ENCODE measurements around the gene ACIN1. TPM values are rescaled to one million over a fixed set of nuclear protein-coding genes. Genes with fewer than 3 reads are reported as not detected.

The ACIN1 gene
- total and polyA plus RNA-seq, 2 experiments from 2014 or later = 76.1 to 172 TPM

GRCh38 chr14:23130871-23131270 lies 35.9 kb upstream of the ACIN1 start:
- no peak overlapping the region for H3K27ac ChIP-seq (ENCODE audit: low read depth)
- H3K9me2 ChIP-seq (ENCODE audit: insufficient read depth) = no peaks in the 10 kb centered on the region
- Mint-ChIP-seq H3K27ac (no peak overlapping the region), H3K36me3 (ENCODE audit: low read depth) (peaks cover 56% of the 10 kb centered on the region), H3K27me3 (ENCODE audit: insufficient read depth, low read depth, poor library complexity) (peaks cover under 1% of the 10 kb centered on the region), H3K4me3 (no peak overlapping the region), H3K9me3 (no peaks in the 10 kb centered on the region), H3K4me1 (peaks cover 4% of the 10 kb centered on the region)
- TF ChIP-seq ZNF114 (CRISPR knock-in tag; IDR thresholded peaks at IDR 0.05) = no peak
- no peak for TF ChIP-seq EZH2 (IDR thresholded peaks at IDR 0.05; ENCODE audit: low read depth, unreplicated experiment)
- TF ChIP-seq ZNF331 (CRISPR knock-in tag; IDR thresholded peaks at IDR 0.05; ENCODE audit: low read depth) = no peak
- TF ChIP-seq NANOG (IDR thresholded peaks at IDR 0.05; ENCODE audit: borderline replicate concordance) = no peak
- TF ChIP-seq EZH2phosphoT487 (IDR thresholded peaks at IDR 0.05; ENCODE audit: unreplicated experiment) = no peak
- no peak for TF ChIP-seq STAT1 (IDR thresholded peaks at IDR 0.05; ENCODE audit: unreplicated experiment)
- no peak overlapping the region for H3K4me3 ChIP-seq
- no peak overlapping the region for H3K4me2 ChIP-seq
- H4K20me1 ChIP-seq (replicated peaks; ENCODE audit: insufficient read depth) = no peaks in the 10 kb centered on the region; the same call in 1 of the 2 replicates
- H2AFZ ChIP-seq = no peak overlapping the region
- no peaks in the 10 kb centered on the region for H3F3A ChIP-seq (replicated peaks; ENCODE audit: low read depth)
- no peaks in the 10 kb centered on the region for H3K27me3 ChIP-seq (ENCODE audit: insufficient read depth)
- ATAC-seq (no peak), DNase-seq (ENCODE audit: low spot score) (no peak)
- peaks cover 9% of the 10 kb centered on the region for H3K36me3 ChIP-seq (ENCODE audit: insufficient read depth)
- peaks cover 2% of the 10 kb centered on the region; the same call in 1 of the 2 replicates for H3K4me1 ChIP-seq (ENCODE audit: insufficient read depth)
- H3K79me2 ChIP-seq (replicated peaks; ENCODE audit: insufficient read depth) = no peaks in the 10 kb centered on the region

GRCh38 chr14:23129759-23130316 lies 34.9 kb upstream of the ACIN1 start:
- Histone ChIP-seq H2AFZ (no peak overlapping the region), H3F3A (replicated peaks; ENCODE audit: low read depth) (no peaks in the 10 kb centered on the region), H3K27ac (ENCODE audit: low read depth) (no peak overlapping the region), H3K4me1 (ENCODE audit: insufficient read depth) (peaks cover 13% of the 10 kb centered on the region), H4K20me1 (replicated peaks; ENCODE audit: insufficient read depth) (no peaks in the 10 kb centered on the region; the same call in 1 of the 2 replicates), H3K36me3 (ENCODE audit: insufficient read depth) (peaks cover 9% of the 10 kb centered on the region), H3K79me2 (replicated peaks; ENCODE audit: insufficient read depth) (no peaks in the 10 kb centered on the region), H3K9me2 (ENCODE audit: insufficient read depth) (no peaks in the 10 kb centered on the region), H3K4me3 (no peak overlapping the region), H3K27me3 (ENCODE audit: insufficient read depth) (no peaks in the 10 kb centered on the region), H3K4me2 (no peak overlapping the region)
- Mint-ChIP-seq H3K9me3 (no peaks in the 10 kb centered on the region), H3K27ac (no peak overlapping the region), H3K36me3 (ENCODE audit: low read depth) (peaks cover 54% of the 10 kb centered on the region), H3K27me3 (ENCODE audit: insufficient read depth, low read depth, poor library complexity) (peaks cover 5% of the 10 kb centered on the region), H3K4me1 (peaks cover 14% of the 10 kb centered on the region), H3K4me3 (no peak overlapping the region)
- no peak for TF ChIP-seq CREB1 (CRISPR knock-in tag; IDR thresholded peaks at IDR 0.05; ENCODE audit: low read depth)
- TF ChIP-seq POLR2AphosphoS5 (IDR thresholded peaks at IDR 0.05; ENCODE audit: low read depth) = no peak
- TF ChIP-seq ZNF462 (CRISPR knock-in tag; IDR thresholded peaks at IDR 0.05) = no peak
- no peak for TF ChIP-seq STAT1 (IDR thresholded peaks at IDR 0.05; ENCODE audit: unreplicated experiment)
- no peak for ATAC-seq
- DNase-seq (ENCODE audit: low spot score) = no peak

Measured in GM23338 (cell line).